HG03064 (cell line): Measurements from ENCODE around the gene IFNB1.

Experiments
- ATAC-seq: cut with Tn5 transposase; IDR thresholded peaks from one replicate; pipeline ENCODE4 v1.9.1; 2021; ENCODE audit warnings: low read depth; ENCODE audit not compliant: unreplicated experiment

The IFNB1 gene

GRCh38 chr9:21075484-21075883 lies 2.3 kb downstream of the IFNB1 start:
- no peak for ATAC-seq

- no peak for ATAC-seq
Measured at GRCh38 chr9:21070906-21071305, 6.8 kb downstream of the IFNB1 start.

GRCh38 chr9:21070171-21070571 lies 7.6 kb downstream of the IFNB1 start:
- ATAC-seq = no peak

GRCh38 chr9:21060919-21061561 lies 16.7 kb downstream of the IFNB1 start:
- no peak for ATAC-seq

- ATAC-seq = no peak
Measured at GRCh38 chr9:21056931-21057330, 20.8 kb downstream of the IFNB1 start.

- no peak for ATAC-seq
Measured at GRCh38 chr9:21053851-21054250, 23.9 kb downstream of the IFNB1 start.

GRCh38 chr9:21047281-21047691 lies 30.5 kb downstream of the IFNB1 start:
- no peak for ATAC-seq

GRCh38 chr9:21043841-21044240 lies 33.9 kb downstream of the IFNB1 start:
- ATAC-seq = no peak

GRCh38 chr9:21042466-21042865 lies 35.3 kb downstream of the IFNB1 start:
- ATAC-seq = no peak

- ATAC-seq = no peak
Measured at GRCh38 chr9:21039302-21039701, 38.4 kb downstream of the IFNB1 start.

- no peak for ATAC-seq
Measured at GRCh38 chr9:21037278-21037677, 40.5 kb downstream of the IFNB1 start.

GRCh38 chr9:21031808-21032183 lies 45.9 kb downstream of the IFNB1 start:
- ATAC-seq = no peak

GRCh38 chr9:21031091-21031807 lies 46.5 kb downstream of the IFNB1 start, which contains the start of gene HACD4:
Gene HACD4 (minus strand): TSS chr9:21031640. CDS start chr9:21031590, 50 bp downstream.
- ATAC-seq = peak; percentile 75

GRCh38 chr9:21030389-21031035 lies 47.2 kb downstream of the IFNB1 start:
- ATAC-seq = peak; percentile 82

GRCh38 chr9:21029661-21030060 lies 48.1 kb downstream of the IFNB1 start:
- ATAC-seq = no peak

GRCh38 chr9:21028466-21028865 lies 49.3 kb downstream of the IFNB1 start:
- no peak for ATAC-seq

- ATAC-seq = no peak
Measured at GRCh38 chr9:21027295-21027694, 50.4 kb downstream of the IFNB1 start.
